CD4-positive, CD25-positive, alpha-beta regulatory T cell (primary cell): Measurements from ENCODE around the gene RAD51B. TPM values are rescaled to one million over a fixed set of nuclear protein-coding genes. Genes with fewer than 3 reads are reported as not detected.

Experiments
- ATAC-seq, 2 donors: fragments of 150-1000 bp; cut with Tn5 transposase; one replicate each; pipeline ENCODE4 v1.10.0; 2021; ENCODE audit warnings: low read depth in 2 of 2, moderate number of reproducible peaks in 2 of 2, moderate library complexity in 1 of 2
- DNase-seq, 3 donors: peaks; one replicate each; pipeline versions ENCODE4 v3.0.0 to v3.0.0-alpha.2; 2012 to 2022; ENCODE audit warnings: mixed read lengths in 1 of 3
- H3K27ac ChIP-seq: one replicate; pipeline ENCODE4 v1.7.0; 2013; ENCODE audit warnings: mild to moderate bottlenecking, low read length; ENCODE audit not compliant: insufficient read depth, poor library complexity, severe bottlenecking
- H3K27me3 ChIP-seq: one replicate; pipeline ENCODE4 v1.7.0; 2013; ENCODE audit warnings: low read length; ENCODE audit not compliant: control insufficient read depth, insufficient read depth
- H3K36me3 ChIP-seq: one replicate; pipeline ENCODE4 v1.7.0; 2013; ENCODE audit warnings: mild to moderate bottlenecking, low read length, moderate library complexity; ENCODE audit not compliant: control insufficient read depth, insufficient read depth
- H3K4me1 ChIP-seq: 2 replicates; pipeline ENCODE4 v1.7.0; 2013; ENCODE audit warnings: mild to moderate bottlenecking, low read length; ENCODE audit not compliant: insufficient read depth, control insufficient read depth, poor library complexity, severe bottlenecking
- H3K4me3 ChIP-seq: one replicate; pipeline ENCODE4 v1.7.0; 2013; ENCODE audit warnings: low read depth, mild to moderate bottlenecking, low read length, moderate library complexity
- H3K9me3 ChIP-seq, 2 experiments: 1 replicate in 1 of 2; 2 replicates in 1 of 2; pipeline ENCODE4 v1.7.0; 2013; ENCODE audit warnings: low read length in 2 of 2, mild to moderate bottlenecking in 1 of 2, moderate library complexity in 1 of 2; ENCODE audit not compliant: control insufficient read depth in 2 of 2
- H3K27ac Mint-ChIP-seq, 3 donors: one replicate each; pipeline ENCODE4 v1.8.0; 2020 to 2022; ENCODE audit warnings: mild to moderate bottlenecking in 3 of 3, mixed read lengths in 3 of 3, moderate library complexity in 2 of 3
- H3K27me3 Mint-ChIP-seq: one replicate; pipeline ENCODE4 v1.8.0; 2022; ENCODE audit warnings: mild to moderate bottlenecking, mixed read lengths
- H3K36me3 Mint-ChIP-seq: one replicate; pipeline ENCODE4 v1.8.0; 2020; ENCODE audit warnings: mixed read lengths
- H3K4me1 Mint-ChIP-seq, 4 donors: one replicate each; pipeline ENCODE4 v1.8.0; 2020 to 2022; ENCODE audit warnings: mixed read lengths in 4 of 4, mild to moderate bottlenecking in 1 of 4
- H3K4me3 Mint-ChIP-seq, 4 donors: one replicate each; pipeline ENCODE4 v1.8.0; 2020 to 2022; ENCODE audit warnings: mild to moderate bottlenecking in 4 of 4, mixed read lengths in 4 of 4, moderate library complexity in 3 of 4
- H3K9me3 Mint-ChIP-seq, 7 donors: one replicate each; pipeline ENCODE4 v1.8.0; 2020 to 2022; ENCODE audit warnings: mixed read lengths in 7 of 7, mild to moderate bottlenecking in 3 of 7, moderate library complexity in 2 of 7
- polyA plus RNA-seq, 4 donors: library from polyadenylated mRNA; unstranded; fragments of 300-500 nt; fragmentation: Illumina TruSeq; gene quantifications; one replicate each; pipeline ENCODE4 v1.2.3, GENCODE V29; 2021
- total RNA-seq: library from RNA; stranded (reverse); gene quantifications from one replicate; pipeline ENCODE4 v1.2.3, GENCODE V29; 2022

RAD51B gene
- total and polyA plus RNA-seq, 5 donors from 2014 or later = 19.1 to 40.2 (median 28.1) TPM

GRCh38 chr14:68702578-68702977 lies 883.0 kb downstream of the RAD51B start:
- H3K36me3 Mint-ChIP-seq = peaks cover 4% of the 10 kb centered on the region
- ATAC-seq = no peak
- no peak overlapping the region for H3K27ac ChIP-seq

GRCh38 chr14:68703093-68703492 lies 883.5 kb downstream of the RAD51B start:
- no peak overlapping the region for H3K27ac ChIP-seq
- Mint-ChIP-seq H3K9me3 (peaks cover 0 to 6% (median 0%) of the 10 kb centered on the region in 7 donors), H3K36me3 (peaks cover 2% of the 10 kb centered on the region), H3K4me3 (no peak overlapping the region), H3K27me3 (no peaks in the 10 kb centered on the region), H3K4me1 (peaks cover 0 to 18% (median 12%) of the 10 kb centered on the region in 4 donors), H3K27ac (peak overlapping the region in 1 of 3 donors; percentile 67)
- no peak overlapping the region for H3K4me3 ChIP-seq
- H3K4me1 ChIP-seq = peaks cover 10% of the 10 kb centered on the region
- H3K27me3 ChIP-seq = no peaks in the 10 kb centered on the region
- no peaks in the 10 kb centered on the region for H3K36me3 ChIP-seq
- H3K9me3 ChIP-seq = no peaks in the 10 kb centered on the region
- peak in 1 of 2 donors; percentile 24 for ATAC-seq
- DNase-seq = peak in 1 of 3 donors; percentile 43

More at GRCh38 chr14:68702578-68702977, 883.0 kb downstream of the RAD51B start:
- H3K4me3 ChIP-seq = no peak overlapping the region
- no peaks in the 10 kb centered on the region for H3K9me3 ChIP-seq
- H3K27ac Mint-ChIP-seq = peak overlapping the region in 1 of 3 donors; percentile 56
- peaks cover 0 to 19% (median 12%) of the 10 kb centered on the region in 4 donors for H3K4me1 Mint-ChIP-seq
- no peak for DNase-seq
- peaks cover 0 to 6% (median 0%) of the 10 kb centered on the region in 7 donors for H3K9me3 Mint-ChIP-seq
- no peak overlapping the region for H3K4me3 Mint-ChIP-seq
- no peaks in the 10 kb centered on the region for H3K27me3 ChIP-seq
- no peaks in the 10 kb centered on the region for H3K27me3 Mint-ChIP-seq
- peaks cover 10% of the 10 kb centered on the region for H3K4me1 ChIP-seq
- no peaks in the 10 kb centered on the region for H3K36me3 ChIP-seq

- Histone ChIP-seq H3K4me1 (peaks cover 10% of the 10 kb centered on the region), H3K27me3 (no peaks in the 10 kb centered on the region), H3K4me3 (no peak overlapping the region), H3K36me3 (no peaks in the 10 kb centered on the region), H3K27ac (no peak overlapping the region), H3K9me3 (no peaks in the 10 kb centered on the region)
- Mint-ChIP-seq H3K9me3 (peaks cover 0 to 6% (median 0%) of the 10 kb centered on the region in 7 donors), H3K4me3 (no peak overlapping the region), H3K4me1 (peaks cover 0 to 24% (median 11%) of the 10 kb centered on the region in 4 donors), H3K27ac (peak overlapping the region in 1 of 3 donors; percentile 88), H3K27me3 (no peaks in the 10 kb centered on the region), H3K36me3 (no peaks in the 10 kb centered on the region)
- DNase-seq (no peak), ATAC-seq (no peak)
Observed at GRCh38 chr14:68704736-68705720, 885.4 kb downstream of the RAD51B start.

- Mint-ChIP-seq H3K27ac (peak overlapping the region in 1 of 3 donors; percentile 26), H3K27me3 (no peaks in the 10 kb centered on the region), H3K4me1 (peaks cover 0 to 30% (median 15%) of the 10 kb centered on the region in 4 donors), H3K9me3 (peaks cover 0 to 6% (median 0%) of the 10 kb centered on the region in 7 donors), H3K4me3 (no peak overlapping the region), H3K36me3 (no peaks in the 10 kb centered on the region)
- Histone ChIP-seq H3K4me1 (peaks cover 11% of the 10 kb centered on the region), H3K27ac (no peak overlapping the region), H3K27me3 (no peaks in the 10 kb centered on the region), H3K9me3 (no peaks in the 10 kb centered on the region), H3K4me3 (no peak overlapping the region), H3K36me3 (no peaks in the 10 kb centered on the region)
- DNase-seq (no peak), ATAC-seq (no peak)
Observed at GRCh38 chr14:68705741-68706283, 886.2 kb downstream of the RAD51B start.

- no peaks in the 10 kb centered on the region for H3K27me3 ChIP-seq
- Mint-ChIP-seq H3K36me3 (no peaks in the 10 kb centered on the region), H3K9me3 (no peaks in the 10 kb centered on the region), H3K27me3 (peaks cover 4% of the 10 kb centered on the region), H3K4me3 (no peak overlapping the region), H3K4me1 (peaks cover 14 to 44% (median 31%) of the 10 kb centered on the region in 4 donors), H3K27ac (peak overlapping the region in 2 of 3 donors; percentile 13 to 87)
- H3K27ac ChIP-seq = no peak overlapping the region
- no peak for DNase-seq
- no peak overlapping the region for H3K4me3 ChIP-seq
- no peaks in the 10 kb centered on the region for H3K9me3 ChIP-seq
- peaks cover 28% of the 10 kb centered on the region for H3K4me1 ChIP-seq
- no peaks in the 10 kb centered on the region for H3K36me3 ChIP-seq
- ATAC-seq = no peak
Observed at GRCh38 chr14:68707482-68707881, 887.9 kb downstream of the RAD51B start.

GRCh38 chr14:68708343-68708742 lies 888.8 kb downstream of the RAD51B start:
- Mint-ChIP-seq H3K36me3 (no peaks in the 10 kb centered on the region), H3K27me3 (peaks cover 4% of the 10 kb centered on the region), H3K27ac (no peak overlapping the region), H3K4me3 (no peak overlapping the region), H3K9me3 (no peaks in the 10 kb centered on the region), H3K4me1 (peaks cover 22 to 47% (median 37%) of the 10 kb centered on the region in 4 donors)
- Histone ChIP-seq H3K36me3 (no peaks in the 10 kb centered on the region), H3K27me3 (no peaks in the 10 kb centered on the region), H3K27ac (no peak overlapping the region), H3K9me3 (no peaks in the 10 kb centered on the region), H3K4me3 (no peak overlapping the region), H3K4me1 (peaks cover 28% of the 10 kb centered on the region)
- no peak for DNase-seq
- no peak for ATAC-seq

GRCh38 chr14:68709007-68709406 lies 889.4 kb downstream of the RAD51B start:
- H3K9me3 Mint-ChIP-seq = no peaks in the 10 kb centered on the region
- H3K27ac Mint-ChIP-seq = no peak overlapping the region
- H3K36me3 ChIP-seq = no peaks in the 10 kb centered on the region
- peaks cover 22 to 51% (median 40%) of the 10 kb centered on the region in 4 donors for H3K4me1 Mint-ChIP-seq
- H3K36me3 Mint-ChIP-seq = no peaks in the 10 kb centered on the region
- H3K9me3 ChIP-seq = no peaks in the 10 kb centered on the region
- no peak overlapping the region for H3K4me3 ChIP-seq
- DNase-seq = peak in 1 of 3 donors; percentile 61
- peaks cover 33% of the 10 kb centered on the region for H3K4me1 ChIP-seq
- no peak for ATAC-seq
- no peak overlapping the region for H3K4me3 Mint-ChIP-seq
- H3K27ac ChIP-seq = no peak overlapping the region
- H3K27me3 Mint-ChIP-seq = peaks cover 4% of the 10 kb centered on the region
- no peaks in the 10 kb centered on the region for H3K27me3 ChIP-seq
